Amniotic stem cell (primary cell): ENCODE results near the gene PPP3CA.

Experiments
- DNase-seq: peaks from one replicate; lab custom pipeline; 2025; lab: John Stamatoyannopoulos, UW

The PPP3CA gene

GRCh38 chr4:101175896-101176676, 171.2 kb downstream of the PPP3CA start:
- DNase-seq: no peak

- no peak for DNase-seq
These were observed 172.5 kb downstream of the PPP3CA start for GRCh38 chr4:101174679-101175345.

GRCh38 chr4:101172369-101172768, 175.0 kb downstream of the PPP3CA start:
- DNase-seq: no peak

GRCh38 chr4:101171747-101172146, 175.6 kb downstream of the PPP3CA start:
- no peak for DNase-seq

- no peak for DNase-seq
These were observed 178.0 kb downstream of the PPP3CA start for GRCh38 chr4:101169044-101170014.

GRCh38 chr4:101163936-101164335, 183.4 kb downstream of the PPP3CA start:
- no peak for DNase-seq

- DNase-seq: no peak
These were observed 184.3 kb downstream of the PPP3CA start for GRCh38 chr4:101162990-101163380.

- no peak for DNase-seq
These were observed 186.3 kb downstream of the PPP3CA start for GRCh38 chr4:101160792-101161592.

GRCh38 chr4:101158507-101158906, 188.8 kb downstream of the PPP3CA start:
- DNase-seq: no peak

GRCh38 chr4:101158134-101158482, 189.2 kb downstream of the PPP3CA start:
- no peak for DNase-seq

GRCh38 chr4:101157415-101158133, 189.8 kb downstream of the PPP3CA start:
- DNase-seq: no peak

- no peak for DNase-seq
These were observed 190.6 kb downstream of the PPP3CA start for GRCh38 chr4:101156619-101157310.

GRCh38 chr4:101155945-101156344, 191.4 kb downstream of the PPP3CA start:
- no peak for DNase-seq

GRCh38 chr4:101155368-101155767, 192.0 kb downstream of the PPP3CA start:
- DNase-seq: peak; percentile 34

- DNase-seq: no peak
These were observed 193.7 kb downstream of the PPP3CA start for GRCh38 chr4:101153653-101154052.

GRCh38 chr4:101152521-101152920, 194.8 kb downstream of the PPP3CA start:
- DNase-seq: no peak

GRCh38 chr4:101148551-101148950, 198.8 kb downstream of the PPP3CA start:
- DNase-seq: no peak

- DNase-seq: no peak
These were observed 200.0 kb downstream of the PPP3CA start for GRCh38 chr4:101147283-101147682.

- no peak for DNase-seq
These were observed 202.3 kb downstream of the PPP3CA start for GRCh38 chr4:101145021-101145420.

- no peak for DNase-seq
These were observed 205.1 kb downstream of the PPP3CA start for GRCh38 chr4:101142259-101142658.
